ENCODE results near the gene DPYD.

DPYD gene

DNA sequence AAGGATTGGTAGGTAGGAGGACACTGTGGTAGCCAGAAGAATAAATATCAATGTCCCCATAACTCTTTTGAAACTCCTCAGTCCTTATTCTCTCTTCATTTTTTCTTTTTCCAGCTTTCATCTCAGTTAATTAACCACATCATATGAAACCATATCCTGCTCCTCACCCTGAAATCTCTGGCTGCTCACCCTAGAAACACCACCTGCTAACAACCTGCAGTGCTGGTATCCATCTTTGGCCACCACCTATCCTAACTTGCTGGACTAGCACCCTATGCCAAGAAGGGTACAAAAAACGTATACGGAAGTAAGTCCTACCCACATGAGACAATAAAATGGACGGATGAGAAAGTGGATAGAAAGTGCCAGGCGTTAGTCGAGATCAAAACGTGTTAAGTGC lies 13.7 kb upstream of the DPYD start:
- TF ChIP-seq, protein P1, sequence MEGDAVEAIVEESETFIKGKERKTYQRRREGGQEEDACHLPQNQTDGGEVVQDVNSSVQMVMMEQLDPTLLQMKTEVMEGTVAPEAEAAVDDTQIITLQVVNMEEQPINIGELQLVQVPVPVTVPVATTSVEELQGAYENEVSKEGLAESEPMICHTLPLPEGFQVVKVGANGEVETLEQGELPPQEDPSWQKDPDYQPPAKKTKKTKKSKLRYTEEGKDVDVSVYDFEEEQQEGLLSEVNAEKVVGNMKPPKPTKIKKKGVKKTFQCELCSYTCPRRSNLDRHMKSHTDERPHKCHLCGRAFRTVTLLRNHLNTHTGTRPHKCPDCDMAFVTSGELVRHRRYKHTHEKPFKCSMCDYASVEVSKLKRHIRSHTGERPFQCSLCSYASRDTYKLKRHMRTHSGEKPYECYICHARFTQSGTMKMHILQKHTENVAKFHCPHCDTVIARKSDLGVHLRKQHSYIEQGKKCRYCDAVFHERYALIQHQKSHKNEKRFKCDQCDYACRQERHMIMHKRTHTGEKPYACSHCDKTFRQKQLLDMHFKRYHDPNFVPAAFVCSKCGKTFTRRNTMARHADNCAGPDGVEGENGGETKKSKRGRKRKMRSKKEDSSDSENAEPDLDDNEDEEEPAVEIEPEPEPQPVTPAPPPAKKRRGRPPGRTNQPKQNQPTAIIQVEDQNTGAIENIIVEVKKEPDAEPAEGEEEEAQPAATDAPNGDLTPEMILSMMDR (IDR thresholded peaks at IDR 0.05) = no peak
- TF ChIP-seq ZFX (IDR thresholded peaks at IDR 0.05; ENCODE audit: borderline replicate concordance) = no peak
- H3K27ac ChIP-seq = no peak overlapping the region

DNA sequence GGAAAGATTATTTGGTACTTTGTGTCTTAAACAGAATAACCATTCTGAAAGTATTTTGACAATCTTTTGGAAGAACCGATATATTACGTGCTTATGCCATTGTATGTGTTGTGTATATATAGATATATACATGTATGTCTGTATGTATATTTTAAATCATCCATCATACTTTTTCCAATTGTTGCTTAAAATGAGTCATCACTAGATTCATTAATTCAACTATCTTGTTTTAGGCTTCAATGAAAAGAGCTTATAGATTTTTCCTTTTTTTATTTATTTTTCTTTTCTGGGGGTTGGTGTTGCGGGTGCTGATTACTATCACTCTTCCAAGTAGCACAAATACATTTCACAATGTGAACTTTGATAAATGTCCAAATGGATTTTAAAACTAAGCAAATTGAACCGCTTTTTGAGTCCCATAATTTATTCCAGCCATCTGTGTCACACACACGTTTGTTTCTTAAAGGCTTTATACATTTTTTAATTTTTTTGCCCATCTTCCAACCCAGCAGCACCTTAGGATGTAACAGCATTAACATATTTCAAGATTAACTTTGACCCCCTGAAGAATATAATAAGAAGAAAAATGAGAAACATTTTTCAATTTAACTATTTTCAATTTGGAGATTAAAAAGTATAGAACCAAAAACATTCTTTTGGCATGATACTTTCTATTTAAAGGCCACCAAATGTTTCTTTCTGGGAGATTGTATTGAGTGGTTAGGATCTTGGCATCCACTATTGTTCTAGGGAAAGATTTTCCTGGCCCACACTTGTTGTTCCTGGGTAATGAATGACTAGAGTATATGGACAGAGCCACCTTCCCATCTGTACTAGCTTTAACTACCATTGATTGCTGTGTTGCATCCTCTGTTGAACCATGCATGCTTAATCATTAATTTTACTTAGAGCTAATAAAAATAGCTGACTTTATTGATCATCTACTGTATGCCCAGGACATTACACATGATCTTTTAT lies 9.3 kb upstream of the DPYD start:
- no peak overlapping the region for H3K27ac ChIP-seq
- no peak for TF ChIP-seq ZFX (IDR thresholded peaks at IDR 0.05; ENCODE audit: borderline replicate concordance)
- TF ChIP-seq, protein P1 (IDR thresholded peaks at IDR 0.05) = no peak

DNA sequence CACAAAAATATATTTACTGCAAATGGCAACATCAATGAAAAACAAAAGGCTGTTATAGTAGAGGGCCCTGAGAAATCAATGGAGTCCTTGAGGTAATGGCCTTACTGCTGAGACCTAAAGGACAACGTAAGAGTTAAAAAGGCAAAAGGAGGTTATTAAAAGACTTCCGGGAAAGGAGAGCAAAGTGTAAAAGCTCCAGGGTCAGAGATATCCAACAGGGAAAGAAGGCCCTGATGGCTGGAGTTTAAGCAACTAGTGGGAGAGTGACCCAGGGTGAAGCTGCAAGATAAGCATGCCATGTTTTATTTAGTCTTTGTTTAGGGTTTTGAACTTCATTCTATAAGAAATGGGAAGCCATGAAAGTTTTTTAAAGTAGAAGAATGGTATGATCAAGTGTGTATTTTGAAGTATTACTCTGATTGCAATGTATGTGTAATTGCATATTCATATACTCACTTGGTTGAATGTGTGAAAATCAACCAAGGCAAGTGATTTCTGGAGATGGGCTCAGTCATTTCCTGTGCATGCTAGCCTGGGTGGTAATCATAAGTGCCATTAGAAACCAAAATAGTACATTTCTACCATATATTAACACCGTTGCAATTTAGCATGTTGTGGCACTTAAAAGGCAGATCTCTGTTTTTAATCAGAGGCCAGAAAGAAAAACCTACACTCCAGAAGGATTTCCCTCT lies 5.3 kb upstream of the DPYD start:
- TF ChIP-seq, protein P1 (IDR thresholded peaks at IDR 0.05) = no peak
- TF ChIP-seq ZFX (IDR thresholded peaks at IDR 0.05; ENCODE audit: borderline replicate concordance) = no peak
- H3K27ac ChIP-seq = no peak overlapping the region

DNA sequence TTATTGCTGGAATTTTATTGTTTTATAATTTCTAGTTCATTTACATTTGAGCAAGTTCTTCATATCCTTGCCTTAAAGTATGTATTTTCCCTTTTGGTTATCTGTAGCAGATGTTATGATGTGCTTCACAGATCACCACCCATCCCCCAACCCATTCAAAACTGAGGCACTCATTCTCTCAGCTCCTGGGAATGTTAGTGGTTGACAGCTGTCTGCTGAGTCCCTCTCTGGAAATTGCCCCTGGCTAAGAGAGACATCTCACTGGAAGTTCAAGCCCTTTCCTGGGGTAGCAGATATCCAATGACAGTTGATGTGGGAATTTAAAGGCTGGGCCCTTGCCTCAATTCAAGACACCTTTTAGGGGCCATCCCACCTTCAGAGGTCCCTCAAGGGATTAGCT lies 4.3 kb upstream of the DPYD start:
- H3K27ac ChIP-seq = no peak overlapping the region
- no peak for TF ChIP-seq ZFX (IDR thresholded peaks at IDR 0.05; ENCODE audit: borderline replicate concordance)
- TF ChIP-seq, protein P1 (IDR thresholded peaks at IDR 0.05) = no peak

DNA sequence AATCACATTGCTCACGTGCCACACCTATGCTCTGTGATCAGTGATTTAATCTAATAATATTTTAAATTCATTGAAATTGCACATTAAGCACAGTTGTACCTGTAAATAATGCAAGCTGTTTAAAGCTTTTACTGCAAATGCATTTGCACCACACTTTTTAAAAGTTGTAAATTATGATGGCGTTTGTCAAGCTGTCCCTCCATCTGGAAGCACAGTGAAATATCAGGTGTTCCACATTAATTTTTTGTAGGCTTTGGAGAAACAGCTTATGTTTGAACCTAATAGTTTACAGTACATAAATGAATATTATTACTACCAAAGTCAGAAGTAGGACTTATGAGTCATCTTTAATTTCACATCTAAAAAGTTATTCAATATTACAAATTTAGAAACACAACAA lies 3.0 kb upstream of the DPYD start:
- TF ChIP-seq, protein P1 (IDR thresholded peaks at IDR 0.05) = no peak
- TF ChIP-seq ZFX (IDR thresholded peaks at IDR 0.05; ENCODE audit: borderline replicate concordance) = no peak
- no peak overlapping the region for H3K27ac ChIP-seq

DNA sequence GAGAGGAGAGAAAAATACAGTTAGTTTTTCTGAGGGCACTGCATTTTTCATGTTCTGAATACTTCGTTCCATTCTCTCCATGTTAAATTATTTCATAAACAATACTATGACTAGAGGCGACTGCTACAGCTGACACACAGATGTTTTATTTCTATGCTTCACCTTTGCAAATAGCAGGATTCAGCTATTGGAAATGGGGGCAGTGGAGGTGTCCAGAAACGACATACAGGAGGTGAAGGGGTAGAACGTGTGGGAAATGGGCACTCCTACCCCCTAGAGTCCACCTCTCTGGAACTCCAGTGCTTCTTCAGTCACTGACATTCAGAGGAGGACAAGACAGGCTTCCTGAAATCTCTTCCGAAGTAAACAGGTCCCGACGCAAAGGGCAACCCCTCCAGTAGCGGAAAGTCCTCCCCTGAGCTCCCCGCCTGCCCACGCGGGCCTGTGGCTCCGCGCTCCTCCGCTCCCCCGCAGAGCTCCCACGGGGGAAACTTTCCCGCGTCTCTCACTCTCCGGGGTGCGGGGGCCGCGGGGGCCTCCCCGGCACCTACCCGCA lies 480 bp downstream of the DPYD start:
- H3K27ac ChIP-seq = peak overlapping the region; percentile 82
- TF ChIP-seq, protein P1 (IDR thresholded peaks at IDR 0.05) = no peak
- TF ChIP-seq ZFX (IDR thresholded peaks at IDR 0.05; ENCODE audit: borderline replicate concordance) = no peak
